Measurements from ENCODE around the gene UBE2E3. TPM values are rescaled to one million over a fixed set of nuclear protein-coding genes. Genes with fewer than 3 reads are reported as not detected.
"Not testable (repeated sequence)": the region's sequence is repeated elsewhere in the genome, so short reads cannot be mapped to it uniquely, and the experiment has no call there.

The UBE2E3 gene
- total RNA-seq = 10 to 100 TPM; 35.5 to 36.2 TPM

- DNase-seq (ENCODE audit: low spot score in 2 of 2) (peak; percentile 81 to 83), ATAC-seq (peak; percentile 87 to 88)
- Mint-ChIP-seq H3K27ac (peak within 1 kb of the TSS; percentile 96 to 99), H3K9me3 (no peaks in the 10 kb centered on the region), H3K36me3 (peaks cover 0 to 18% of the 10 kb centered on the region in 2 donors)
Measured at GRCh38 chr2:180980106-180980942, at the start of gene UBE2E3. TSS of gene UBE2E3 (plus strand) at chr2:180980605. CDS start at chr2:180982043, 1,438 bp downstream.

- H3K27ac Mint-ChIP-seq = no peak overlapping the region
- no peaks in the 10 kb centered on the region for H3K9me3 Mint-ChIP-seq
- no peak for DNase-seq (ENCODE audit: low spot score in 2 of 2)
- ATAC-seq = no peak
- H3K36me3 Mint-ChIP-seq = no peaks in the 10 kb centered on the region
Measured at GRCh38 chr2:180931841-180932240, 48.6 kb upstream of the UBE2E3 start.

GRCh38 chr2:180933332-180933731, 47.1 kb upstream of the UBE2E3 start:
- Mint-ChIP-seq H3K36me3 (no peaks in the 10 kb centered on the region), H3K9me3 (peaks cover 0 to 11% of the 10 kb centered on the region in 2 donors), H3K27ac (no peak overlapping the region)
- no peak for ATAC-seq
- DNase-seq (ENCODE audit: low spot score in 2 of 2) = no peak

- Mint-ChIP-seq H3K9me3 (peaks cover 0 to 19% of the 10 kb centered on the region in 2 donors), H3K36me3 (peaks cover 0 to 1% of the 10 kb centered on the region in 2 donors), H3K27ac (no peak overlapping the region)
- DNase-seq (ENCODE audit: low spot score in 2 of 2) (no peak), ATAC-seq (no peak)
Measured at GRCh38 chr2:180934911-180935310, 45.5 kb upstream of the UBE2E3 start.

GRCh38 chr2:180937480-180937879, 42.9 kb upstream of the UBE2E3 start:
- ATAC-seq = peak; percentile 84 to 88
- H3K27ac Mint-ChIP-seq = peak overlapping the region in 1 of 2 donors; percentile 51
- not testable (repeated sequence) for H3K36me3 Mint-ChIP-seq

GRCh38 chr2:180938451-180938850, 42.0 kb upstream of the UBE2E3 start:
- DNase-seq (ENCODE audit: low spot score in 2 of 2) (no peak), ATAC-seq (peak; percentile 43 to 56)
- Mint-ChIP-seq H3K36me3 (peaks cover 0 to 4% of the 10 kb centered on the region in 2 donors), H3K27ac (peak overlapping the region in 1 of 2 donors; percentile 2), H3K9me3 (peaks cover 0 to 21% of the 10 kb centered on the region in 2 donors)

More at GRCh38 chr2:180937480-180937879, 42.9 kb upstream of the UBE2E3 start:
- not testable (repeated sequence) for DNase-seq (ENCODE audit: low spot score in 2 of 2)
- H3K9me3 Mint-ChIP-seq = peaks cover 0 to 21% of the 10 kb centered on the region in 2 donors

GRCh38 chr2:180943275-180943674, 37.1 kb upstream of the UBE2E3 start:
- Mint-ChIP-seq H3K27ac (no peak overlapping the region), H3K36me3 (peaks cover 0 to 4% of the 10 kb centered on the region in 2 donors), H3K9me3 (peaks cover 0 to 10% of the 10 kb centered on the region in 2 donors)
- no peak for DNase-seq (ENCODE audit: low spot score in 2 of 2)
- ATAC-seq = no peak

GRCh38 chr2:180944372-180944771, 36.0 kb upstream of the UBE2E3 start:
- Mint-ChIP-seq H3K27ac (no peak overlapping the region), H3K36me3 (peaks cover 0 to 4% of the 10 kb centered on the region in 2 donors), H3K9me3 (peaks cover 0 to 7% of the 10 kb centered on the region in 2 donors)
- DNase-seq (ENCODE audit: low spot score in 2 of 2) = no peak
- ATAC-seq = no peak

GRCh38 chr2:180947208-180947689, 33.2 kb upstream of the UBE2E3 start:
- Mint-ChIP-seq H3K9me3 (no peaks in the 10 kb centered on the region), H3K36me3 (no peaks in the 10 kb centered on the region), H3K27ac (no peak overlapping the region)
- peak in 1 of 2 donors; percentile 35 for ATAC-seq
- no peak for DNase-seq (ENCODE audit: low spot score in 2 of 2)

GRCh38 chr2:180949896-180950295, 30.5 kb upstream of the UBE2E3 start:
- ATAC-seq = no peak
- no peaks in the 10 kb centered on the region for H3K9me3 Mint-ChIP-seq
- DNase-seq (ENCODE audit: low spot score in 2 of 2) = no peak
- H3K27ac Mint-ChIP-seq = no peak overlapping the region
- no peaks in the 10 kb centered on the region for H3K36me3 Mint-ChIP-seq

GRCh38 chr2:180952082-180952481, 28.3 kb upstream of the UBE2E3 start:
- ATAC-seq (peak in 1 of 2 donors; percentile 86), DNase-seq (ENCODE audit: low spot score in 2 of 2) (no peak)
- H3K9me3 Mint-ChIP-seq = no peaks in the 10 kb centered on the region
- H3K36me3 Mint-ChIP-seq = no peaks in the 10 kb centered on the region
- no peak overlapping the region for H3K27ac Mint-ChIP-seq

GRCh38 chr2:180952731-180953336, 27.6 kb upstream of the UBE2E3 start:
- DNase-seq (ENCODE audit: low spot score in 2 of 2) (no peak), ATAC-seq (no peak)
- Mint-ChIP-seq H3K27ac (no peak overlapping the region), H3K9me3 (no peaks in the 10 kb centered on the region), H3K36me3 (no peaks in the 10 kb centered on the region)

GRCh38 chr2:180953550-180953949, 26.9 kb upstream of the UBE2E3 start:
- no peak overlapping the region for H3K27ac Mint-ChIP-seq
- ATAC-seq (no peak), DNase-seq (ENCODE audit: low spot score in 2 of 2) (no peak)
- H3K9me3 Mint-ChIP-seq = no peaks in the 10 kb centered on the region
- H3K36me3 Mint-ChIP-seq = no peaks in the 10 kb centered on the region

GRCh38 chr2:180955101-180955500, 25.3 kb upstream of the UBE2E3 start:
- ATAC-seq (no peak), DNase-seq (ENCODE audit: low spot score in 2 of 2) (no peak)
- Mint-ChIP-seq H3K27ac (no peak overlapping the region), H3K9me3 (no peaks in the 10 kb centered on the region), H3K36me3 (no peaks in the 10 kb centered on the region)

GRCh38 chr2:180959787-180960186, 20.6 kb upstream of the UBE2E3 start:
- ATAC-seq (no peak), DNase-seq (ENCODE audit: low spot score in 2 of 2) (no peak)
- Mint-ChIP-seq H3K27ac (no peak overlapping the region), H3K36me3 (no peaks in the 10 kb centered on the region), H3K9me3 (no peaks in the 10 kb centered on the region)

- no peaks in the 10 kb centered on the region for H3K9me3 Mint-ChIP-seq
- no peak overlapping the region for H3K27ac Mint-ChIP-seq
- H3K36me3 Mint-ChIP-seq = no peaks in the 10 kb centered on the region
- DNase-seq (ENCODE audit: low spot score in 2 of 2) = no peak
- no peak for ATAC-seq
Measured at GRCh38 chr2:180960982-180961381, 19.4 kb upstream of the UBE2E3 start.

- Mint-ChIP-seq H3K9me3 (no peaks in the 10 kb centered on the region), H3K27ac (no peak overlapping the region), H3K36me3 (no peaks in the 10 kb centered on the region)
- DNase-seq (ENCODE audit: low spot score in 2 of 2) (no peak), ATAC-seq (no peak)
Measured at GRCh38 chr2:180962727-180963314, 17.6 kb upstream of the UBE2E3 start.

Measured in activated naive CD4-positive, alpha-beta T cell treated with anti-CD3 and anti-CD28 coated beads, Interleukin-2, amount 50 U/mL, for 72 hours (primary cell).